WERI-Rb-1 (cell line): ENCODE results near the gene TBC1D17.

Experiments
- DNase-seq: peaks from one replicate; pipeline ENCODE4 v3.0.0-alpha.2; 2020
- H3K27ac ChIP-seq: fragments of 250-450 bp; sonication (Bioruptor Pico); 2 replicates; pipeline ENCODE4 v1.5.1; 2020; ENCODE audit warnings: mild to moderate bottlenecking, moderate library complexity
- H3K27me3 ChIP-seq: fragments of 250-450 bp; sonication (Bioruptor Pico); 2 replicates; pipeline ENCODE4 v1.5.1; 2021; ENCODE audit warnings: mild to moderate bottlenecking, low read depth, moderate library complexity; ENCODE audit not compliant: insufficient read depth, severe bottlenecking
- H3K36me3 ChIP-seq: fragments of 250-450 bp; sonication (Bioruptor Pico); 2 replicates; pipeline ENCODE4 v1.5.1; 2020; ENCODE audit warnings: mild to moderate bottlenecking, moderate library complexity
- H3K4me3 ChIP-seq: 2 replicates; pipeline ENCODE4 v1.5.1; 2011; ENCODE audit warnings: low read depth, mild to moderate bottlenecking, control low read depth, low read length
- H3K9me3 ChIP-seq: fragments of 250-450 bp; sonication (Bioruptor Pico); 2 replicates; pipeline ENCODE4 v1.5.1; 2021; ENCODE audit warnings: mild to moderate bottlenecking, moderate library complexity; ENCODE audit not compliant: severe bottlenecking
- CTCF ChIP-seq: IDR thresholded peaks from 2 replicates; pipeline ENCODE4 v1.5.1; 2011; ENCODE audit warnings: low read depth, mild to moderate bottlenecking, control low read depth, inconsistent platforms, low read length

Gene TBC1D17

GRCh38 chr19:49894011-49894664 is 16.6 kb downstream of the TBC1D17 start:
- Histone ChIP-seq H3K27ac (no peak overlapping the region), H3K36me3 (no peaks in the 10 kb centered on the region), H3K4me3 (no peak overlapping the region), H3K27me3 (no peaks in the 10 kb centered on the region), H3K9me3 (no peaks in the 10 kb centered on the region)
- DNase-seq: no peak
- no peak for TF ChIP-seq CTCF

GRCh38 chr19:49894879-49895565 is 17.5 kb downstream of the TBC1D17 start:
- Histone ChIP-seq H3K4me3 (no peak overlapping the region), H3K27ac (no peak overlapping the region), H3K36me3 (no peaks in the 10 kb centered on the region), H3K27me3 (no peaks in the 10 kb centered on the region), H3K9me3 (no peaks in the 10 kb centered on the region)
- no peak for TF ChIP-seq CTCF
- no peak for DNase-seq

GRCh38 chr19:49895566-49896297 is 18.2 kb downstream of the TBC1D17 start:
- Histone ChIP-seq H3K27me3 (no peaks in the 10 kb centered on the region), H3K4me3 (no peak overlapping the region), H3K27ac (no peak overlapping the region), H3K36me3 (no peaks in the 10 kb centered on the region), H3K9me3 (no peaks in the 10 kb centered on the region)
- no peak for TF ChIP-seq CTCF
- no peak for DNase-seq

- Histone ChIP-seq H3K4me3 (no peak within 1 kb of the TSS), H3K36me3 (no peaks in the 10 kb centered on the region), H3K27me3 (no peaks in the 10 kb centered on the region), H3K27ac (no peak within 1 kb of the TSS), H3K9me3 (no peaks in the 10 kb centered on the region)
- TF ChIP-seq CTCF: no peak
- DNase-seq: no peak
Observed at GRCh38 chr19:49896863-49897621, 19.5 kb downstream of the TBC1D17 start, which contains the start of gene IL4I1. Gene IL4I1 (minus strand): TSS chr19:49896887. CDS start chr19:49896160, 727 bp downstream.

- no peak overlapping the region for H3K27ac ChIP-seq
- no peaks in the 10 kb centered on the region for H3K27me3 ChIP-seq
- H3K4me3 ChIP-seq: no peak overlapping the region
Observed at GRCh38 chr19:49904136-49904535, 26.6 kb downstream of the TBC1D17 start.

More at GRCh38 chr19:49904136-49904535, 26.6 kb downstream of the TBC1D17 start:
- Histone ChIP-seq H3K36me3 (peaks cover 30% of the 10 kb centered on the region), H3K9me3 (no peaks in the 10 kb centered on the region)
- no peak for DNase-seq
- no peak for TF ChIP-seq CTCF
